Measurements from ENCODE around the gene ARID1A.

DNA sequence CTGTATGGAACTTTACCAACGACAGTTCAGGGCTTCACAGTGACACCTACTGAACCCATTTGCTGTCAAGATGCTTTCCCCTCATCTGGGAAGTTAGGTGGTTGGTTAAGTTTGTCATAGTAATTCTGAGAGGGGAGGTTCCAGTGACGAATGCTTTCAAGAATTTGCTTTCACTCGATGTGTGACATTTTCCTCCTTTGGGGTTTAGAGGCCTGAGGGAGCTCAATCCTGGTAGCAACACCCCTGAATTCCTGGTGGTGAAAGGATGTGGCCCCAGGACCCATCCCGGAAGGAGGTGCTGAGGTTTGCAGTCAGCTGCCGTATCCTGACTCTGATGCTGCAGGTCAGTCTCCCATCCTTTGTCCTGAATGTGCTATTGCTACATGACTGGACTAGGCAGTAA, 94.7 kb downstream of the ARID1A start:
- TF ChIP-seq EZH2 (IDR thresholded peaks at IDR 0.05; ENCODE audit: insufficient read depth, poor library complexity, severe bottlenecking), result no peak
- no peak for TF ChIP-seq EZH2phosphoT487 (IDR thresholded peaks at IDR 0.05; ENCODE audit: insufficient read depth, low read depth)
